Measurements from ENCODE around the gene NSMF. TPM values are rescaled to one million over a fixed set of nuclear protein-coding genes. Genes with fewer than 3 reads are reported as not detected.

The NSMF gene
- polyA plus RNA-seq, 4 donors: 25.4 to 76.9 (median 45.6) TPM

GRCh38 chr9:137463931-137464290, 4.8 kb upstream of the NSMF start:
- FAIRE-seq (no peak), DNase-seq (no peak)
- H3K9me3 ChIP-seq (ENCODE audit: control insufficient read depth in 2 of 2, insufficient read depth in 1 of 2, low read depth in 1 of 2, low read length in 1 of 2): no peaks in the 10 kb centered on the region
- H3K4me1 ChIP-seq (ENCODE audit: control insufficient read depth in 3 of 3, insufficient read depth in 2 of 3, low read depth in 1 of 3, low read length in 2 of 3): peaks cover 2 to 15% (median 3%) of the 10 kb centered on the region in 3 donors
- H3K27ac ChIP-seq (ENCODE audit: low read depth in 1 of 3, low read length in 2 of 3): no peak overlapping the region
- H3K36me3 ChIP-seq (ENCODE audit: control insufficient read depth in 3 of 3, insufficient read depth in 2 of 3, low read depth in 1 of 3, low read length in 3 of 3): no peaks in the 10 kb centered on the region
- WGBS, 3 donors: 95 to 96% (median 95%) methylated on average over 18 of the region's 18 CpGs
- no peak overlapping the region for H3K4me3 ChIP-seq (ENCODE audit: low read depth in 1 of 3, low read length in 3 of 3)
- H3K27me3 ChIP-seq (ENCODE audit: control insufficient read depth in 3 of 3, insufficient read depth in 3 of 3, low read length in 3 of 3): peaks cover 0 to 5% (median 0%) of the 10 kb centered on the region in 3 donors

- no peaks in the 10 kb centered on the region for H3K36me3 ChIP-seq (ENCODE audit: control insufficient read depth in 3 of 3, insufficient read depth in 2 of 3, low read depth in 1 of 3, low read length in 3 of 3)
- H3K4me1 ChIP-seq (ENCODE audit: control insufficient read depth in 3 of 3, insufficient read depth in 2 of 3, low read depth in 1 of 3, low read length in 2 of 3): peaks cover 2 to 19% (median 3%) of the 10 kb centered on the region in 3 donors
- peaks cover 0 to 5% (median 0%) of the 10 kb centered on the region in 3 donors for H3K27me3 ChIP-seq (ENCODE audit: control insufficient read depth in 3 of 3, insufficient read depth in 3 of 3, low read length in 3 of 3)
- H3K27ac ChIP-seq (ENCODE audit: low read depth in 1 of 3, low read length in 2 of 3): no peak overlapping the region
- no peak overlapping the region for H3K4me3 ChIP-seq (ENCODE audit: low read depth in 1 of 3, low read length in 3 of 3)
- no peaks in the 10 kb centered on the region for H3K9me3 ChIP-seq (ENCODE audit: control insufficient read depth in 2 of 2, insufficient read depth in 1 of 2, low read depth in 1 of 2, low read length in 1 of 2)
- WGBS, 3 donors: 84 to 91% (median 90%) methylated on average over 27 to 30 of the region's 30 CpGs
- DNase-seq (no peak), FAIRE-seq (no peak)
Measured at GRCh38 chr9:137462986-137463930, 4.1 kb upstream of the NSMF start.

- Histone ChIP-seq H3K27ac (ENCODE audit: low read depth in 1 of 3, low read length in 2 of 3) (peak overlapping the region in 1 of 3 donors; percentile 32), H3K4me1 (ENCODE audit: control insufficient read depth in 3 of 3, insufficient read depth in 2 of 3, low read depth in 1 of 3, low read length in 2 of 3) (peaks cover 2 to 26% (median 7%) of the 10 kb centered on the region in 3 donors), H3K36me3 (ENCODE audit: control insufficient read depth in 3 of 3, insufficient read depth in 2 of 3, low read depth in 1 of 3, low read length in 3 of 3) (peaks cover 0 to 6% (median 0%) of the 10 kb centered on the region in 3 donors), H3K4me3 (ENCODE audit: low read depth in 1 of 3, low read length in 3 of 3) (no peak overlapping the region), H3K27me3 (ENCODE audit: control insufficient read depth in 3 of 3, insufficient read depth in 3 of 3, low read length in 3 of 3) (peaks cover 0 to 5% (median 0%) of the 10 kb centered on the region in 3 donors), H3K9me3 (ENCODE audit: control insufficient read depth in 2 of 2, insufficient read depth in 1 of 2, low read depth in 1 of 2, low read length in 1 of 2) (no peaks in the 10 kb centered on the region)
- no peak for FAIRE-seq
- WGBS, 3 donors: 91 to 94% (median 92%) methylated on average over 25 of the region's 25 CpGs
- DNase-seq: no peak
Measured at GRCh38 chr9:137462396-137462985, 3.4 kb upstream of the NSMF start.

- peak overlapping the region in 2 of 3 donors; percentile 32 to 59 for H3K27ac ChIP-seq (ENCODE audit: low read depth in 1 of 3, low read length in 2 of 3)
- FAIRE-seq: no peak
- H3K4me3 ChIP-seq (ENCODE audit: low read depth in 1 of 3, low read length in 3 of 3): no peak overlapping the region
- peaks cover 0 to 13% (median 0%) of the 10 kb centered on the region in 3 donors for H3K36me3 ChIP-seq (ENCODE audit: control insufficient read depth in 3 of 3, insufficient read depth in 2 of 3, low read depth in 1 of 3, low read length in 3 of 3)
- peaks cover 0 to 5% (median 0%) of the 10 kb centered on the region in 3 donors for H3K27me3 ChIP-seq (ENCODE audit: control insufficient read depth in 3 of 3, insufficient read depth in 3 of 3, low read length in 3 of 3)
- peak; percentile 51 to 60 for DNase-seq
- 44 to 70% (median 56%) methylated on average over 48 to 52 of the region's 52 CpGs for WGBS, 3 donors
- H3K9me3 ChIP-seq (ENCODE audit: control insufficient read depth in 2 of 2, insufficient read depth in 1 of 2, low read depth in 1 of 2, low read length in 1 of 2): no peaks in the 10 kb centered on the region
- peaks cover 2 to 27% (median 7%) of the 10 kb centered on the region in 3 donors for H3K4me1 ChIP-seq (ENCODE audit: control insufficient read depth in 3 of 3, insufficient read depth in 2 of 3, low read depth in 1 of 3, low read length in 2 of 3)
Measured at GRCh38 chr9:137461663-137462395, 2.7 kb upstream of the NSMF start.

- FAIRE-seq (no peak), DNase-seq (no peak)
- WGBS, 3 donors: 88% methylated on average over 20 to 21 of the region's 21 CpGs
- Histone ChIP-seq H3K27me3 (ENCODE audit: control insufficient read depth in 3 of 3, insufficient read depth in 3 of 3, low read length in 3 of 3) (peaks cover 0 to 5% (median 0%) of the 10 kb centered on the region in 3 donors), H3K27ac (ENCODE audit: low read depth in 1 of 3, low read length in 2 of 3) (no peak overlapping the region), H3K36me3 (ENCODE audit: control insufficient read depth in 3 of 3, insufficient read depth in 2 of 3, low read depth in 1 of 3, low read length in 3 of 3) (peaks cover 0 to 18% (median 0%) of the 10 kb centered on the region in 3 donors), H3K9me3 (ENCODE audit: control insufficient read depth in 2 of 2, insufficient read depth in 1 of 2, low read depth in 1 of 2, low read length in 1 of 2) (no peaks in the 10 kb centered on the region), H3K4me1 (ENCODE audit: control insufficient read depth in 3 of 3, insufficient read depth in 2 of 3, low read depth in 1 of 3, low read length in 2 of 3) (peaks cover 2 to 27% (median 7%) of the 10 kb centered on the region in 3 donors), H3K4me3 (ENCODE audit: low read depth in 1 of 3, low read length in 3 of 3) (no peak overlapping the region)
Measured at GRCh38 chr9:137461316-137461662, 2.2 kb upstream of the NSMF start.

DNA sequence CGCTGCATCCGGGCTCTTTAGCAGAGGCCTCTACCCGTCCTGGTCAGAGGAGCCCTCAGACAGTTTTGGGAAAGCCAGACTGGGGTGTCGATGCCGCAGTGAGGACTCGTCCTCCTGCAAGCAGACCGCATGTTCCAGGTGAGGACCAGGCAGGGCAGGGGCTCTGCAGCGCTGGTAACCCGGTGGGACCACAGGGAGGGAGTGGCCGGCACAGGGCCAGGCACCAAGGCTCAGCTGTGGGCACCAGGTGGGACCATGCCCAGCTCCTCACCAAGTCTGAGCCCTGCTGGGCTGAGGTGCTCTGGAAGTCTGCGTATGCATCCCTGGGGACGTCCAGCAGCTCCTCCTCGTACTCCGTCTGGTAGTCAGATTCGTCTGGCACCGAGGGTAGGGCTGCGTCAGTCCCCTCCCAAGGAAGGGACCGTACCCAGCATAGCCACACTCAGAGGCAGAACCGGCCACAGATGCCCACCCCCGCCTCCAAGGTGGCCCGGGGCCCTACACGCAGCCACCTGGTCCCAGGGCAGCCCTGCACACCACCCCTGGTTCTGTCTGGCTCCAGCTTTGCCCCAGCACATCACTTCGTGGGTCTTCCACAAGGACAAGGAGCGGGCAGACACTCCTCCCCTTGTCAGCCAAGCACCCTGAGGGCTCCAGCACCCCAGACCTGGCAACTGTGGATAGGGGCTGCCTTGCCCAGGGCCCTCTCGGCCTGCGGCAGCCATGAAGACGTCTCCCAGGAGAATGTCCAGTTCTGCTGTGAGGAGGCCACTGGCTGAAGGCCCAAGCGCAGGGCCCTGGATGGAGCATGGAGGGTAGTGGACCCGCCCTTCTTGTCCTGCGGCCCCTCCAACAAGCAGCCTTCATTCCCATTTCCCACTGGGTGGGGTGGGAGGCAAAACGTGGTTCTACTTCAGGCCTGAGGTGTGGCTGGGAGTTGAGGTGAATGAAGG, 1.5 kb upstream of the NSMF start:
- no peak overlapping the region for H3K27ac ChIP-seq (ENCODE audit: low read depth in 1 of 3, low read length in 2 of 3)
- 93% methylated on average over 30 to 31 of the region's 31 CpGs for WGBS, 3 donors

DNA sequence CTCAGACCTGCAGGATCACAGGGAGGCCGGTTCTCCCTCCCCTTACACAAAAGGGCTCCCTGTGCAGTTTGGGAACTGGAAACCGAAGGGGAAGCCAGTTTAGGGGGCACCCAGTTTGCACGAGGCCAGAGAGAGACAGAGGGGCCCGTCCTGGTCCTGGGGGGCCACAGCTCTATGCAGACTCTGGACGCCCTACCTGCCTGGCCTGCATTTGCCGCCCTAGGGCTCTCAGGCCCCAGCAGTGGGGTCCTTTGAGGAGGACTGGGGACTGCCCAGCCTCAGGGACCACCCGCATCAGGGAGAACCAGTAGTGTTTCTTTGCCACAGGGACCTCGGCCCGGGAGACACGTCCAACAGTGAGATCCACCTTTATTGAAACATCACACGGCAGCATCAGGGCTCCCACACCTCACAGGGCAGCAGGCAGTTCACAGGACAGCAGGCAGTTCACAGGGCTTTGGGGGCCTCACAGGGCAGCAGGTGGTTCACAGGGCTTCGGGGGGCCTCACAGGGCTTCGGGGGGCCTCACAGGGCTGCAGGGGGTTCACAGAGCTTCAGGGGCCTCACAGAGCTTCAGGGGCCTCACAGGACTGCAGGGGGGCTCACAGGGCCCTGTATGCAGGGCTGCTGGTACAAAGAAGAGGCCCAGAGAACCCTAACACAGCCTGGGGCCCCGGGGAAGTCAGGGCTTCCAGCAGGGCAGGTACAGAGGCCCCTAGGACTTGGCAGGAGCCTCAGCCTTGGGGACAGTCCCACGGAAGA, 648 bp upstream of the NSMF start:
- Histone ChIP-seq H3K27ac (ENCODE audit: low read depth in 1 of 3, low read length in 2 of 3) (peak overlapping the region; percentile 61 to 67 (median 66)), H3K9me3 (ENCODE audit: control insufficient read depth in 2 of 2, insufficient read depth in 1 of 2, low read depth in 1 of 2, low read length in 1 of 2) (no peaks in the 10 kb centered on the region), H3K4me3 (ENCODE audit: low read depth in 1 of 3, low read length in 3 of 3) (peak overlapping the region in 2 of 3 donors; percentile 55 to 75), H3K27me3 (ENCODE audit: control insufficient read depth in 3 of 3, insufficient read depth in 3 of 3, low read length in 3 of 3) (peaks cover 0 to 5% (median 0%) of the 10 kb centered on the region in 3 donors), H3K4me1 (ENCODE audit: control insufficient read depth in 3 of 3, insufficient read depth in 2 of 3, low read depth in 1 of 3, low read length in 2 of 3) (peaks cover 2 to 33% (median 7%) of the 10 kb centered on the region in 3 donors), H3K36me3 (ENCODE audit: control insufficient read depth in 3 of 3, insufficient read depth in 2 of 3, low read depth in 1 of 3, low read length in 3 of 3) (peaks cover 0 to 33% (median 0%) of the 10 kb centered on the region in 3 donors)
- DNase-seq (no peak), FAIRE-seq (no peak)
- 30 to 43% (median 34%) methylated on average over 14 to 15 of the region's 15 CpGs for WGBS, 3 donors

More for the DNA sequence above, 1.5 kb upstream of the NSMF start:
- Histone ChIP-seq H3K4me1 (ENCODE audit: control insufficient read depth in 3 of 3, insufficient read depth in 2 of 3, low read depth in 1 of 3, low read length in 2 of 3) (peaks cover 2 to 27% (median 7%) of the 10 kb centered on the region in 3 donors), H3K27me3 (ENCODE audit: control insufficient read depth in 3 of 3, insufficient read depth in 3 of 3, low read length in 3 of 3) (peaks cover 0 to 5% (median 0%) of the 10 kb centered on the region in 3 donors), H3K4me3 (ENCODE audit: low read depth in 1 of 3, low read length in 3 of 3) (no peak overlapping the region), H3K9me3 (ENCODE audit: control insufficient read depth in 2 of 2, insufficient read depth in 1 of 2, low read depth in 1 of 2, low read length in 1 of 2) (no peaks in the 10 kb centered on the region), H3K36me3 (ENCODE audit: control insufficient read depth in 3 of 3, insufficient read depth in 2 of 3, low read depth in 1 of 3, low read length in 3 of 3) (peaks cover 0 to 25% (median 0%) of the 10 kb centered on the region in 3 donors)
- DNase-seq (no peak), FAIRE-seq (no peak)

Measured in small intestine (tissue), 7 donors.